HL-60/S4 treated with phorbol 12-myristate 13-acetate at 8.2 ng/mL for 4 days and 3 days (cell line): ENCODE data around the gene PSENEN.

ENCODE experiments used
- in situ Hi-C: fragments of 300-500 bp; cut with MboI; formaldehyde crosslinking; loops from 2 replicates; pipeline ENCODE4 v1.15.0; 2022; ENCODE audit warnings: low sequenced_read_pairs

Gene PSENEN

GRCh38 chr19:35733180-35734125 is 12.0 kb upstream of the PSENEN start:
- in situ Hi-C loops: no loop called here

- in situ Hi-C loops: no loop called here
Observed at GRCh38 chr19:35734273-35734672, 11.2 kb upstream of the PSENEN start.

- in situ Hi-C loops: no loop called here
Observed at GRCh38 chr19:35734889-35735288, 10.6 kb upstream of the PSENEN start.

- in situ Hi-C loops: no loop called here
Observed at GRCh38 chr19:35736913-35737886, 8.3 kb upstream of the PSENEN start.

- in situ Hi-C loops: no loop called here
Observed at GRCh38 chr19:35738021-35738886, 7.2 kb upstream of the PSENEN start.

GRCh38 chr19:35738887-35739229 is 6.6 kb upstream of the PSENEN start:
- in situ Hi-C loops: no loop called here

GRCh38 chr19:35739275-35740107 is 6.0 kb upstream of the PSENEN start:
- in situ Hi-C loops: no loop called here

GRCh38 chr19:35740108-35740422 is 5.4 kb upstream of the PSENEN start:
- in situ Hi-C loops: no loop called here

- in situ Hi-C loops: no loop called here
Observed at GRCh38 chr19:35740423-35741202, 4.8 kb upstream of the PSENEN start.

- in situ Hi-C loops: no loop called here
Observed at GRCh38 chr19:35741203-35741515, 4.3 kb upstream of the PSENEN start.

- in situ Hi-C loops: no loop called here
Observed at GRCh38 chr19:35742121-35742724, 3.2 kb upstream of the PSENEN start, which contains the start of gene IGFLR1. IGFLR1 (minus strand) TSS chr19:35742452; CDS start chr19:35741180, 1,272 bp downstream.

- in situ Hi-C loops: no loop called here
Observed at GRCh38 chr19:35743640-35744429, 1.6 kb upstream of the PSENEN start.

GRCh38 chr19:35744430-35745327 is 772 bp upstream of the PSENEN start:
- in situ Hi-C loops: no loop called here

- in situ Hi-C loops: no loop called here
Observed at GRCh38 chr19:35746087-35746462, 624 bp downstream of the PSENEN start.

GRCh38 chr19:35746531-35746930 is 1.1 kb downstream of the PSENEN start:
- in situ Hi-C loops: no loop called here

GRCh38 chr19:35748106-35749020 is 2.9 kb downstream of the PSENEN start, which contains the start of gene LIN37:
LIN37 (plus strand) TSS chr19:35748576; CDS start chr19:35748725, 149 bp downstream.
- in situ Hi-C loops: no loop called here
